IMR-90 (cell line): ENCODE results near the gene USH2A. TPM values are rescaled to one million over a fixed set of nuclear protein-coding genes. Genes with fewer than 3 reads are reported as not detected.

Experiments
- ATAC-seq: fragments of 200-7000 bp; cut with Tn5 transposase; 2 replicates; pipeline ENCODE4 v1.9.1; 2020; ENCODE audit warnings: low read depth, mild to moderate bottlenecking, moderate library complexity
- BruUV-seq: library from RNA; stranded (reverse); fragments of 400-500 nt; replicated peaks from 2 replicates; lab custom pipeline; 2021; lab: Mats Ljungman, UMichigan
- CTCF ChIA-PET: fragments of 300-600 bp; formaldehyde crosslinking; extraction: SDS; loops from one replicate; lab custom pipeline; 2021; ENCODE audit warnings: antibody characterized with exemption; lab: Yijun Ruan, JAX
- POLR2A ChIA-PET: fragments of 300-600 bp; sonication (Branson Sonifier 250); formaldehyde crosslinking; loops from one replicate; lab custom pipeline; 2022; ENCODE audit warnings: antibody characterized with exemption; ENCODE audit not compliant: unreplicated experiment; lab: Charles Lee
- DNase-seq: peaks from one replicate; pipeline ENCODE4 v3.0.0; 2013
- H2AFZ ChIP-seq: replicated peaks from 2 replicates; pipeline ENCODE3; 2013; ENCODE audit warnings: low read length, mild to moderate bottlenecking; ENCODE audit not compliant: poor library complexity
- H2AK5ac ChIP-seq: 2 replicates; pipeline ENCODE4 v1.6.1; 2013; ENCODE audit warnings: low read depth, low read length, inconsistent platforms
- H2AK9ac ChIP-seq: replicated peaks from 2 replicates; pipeline ENCODE3; 2013; ENCODE audit warnings: mild to moderate bottlenecking, low read depth, low read length, moderate library complexity; ENCODE audit not compliant: poor library complexity
- H2BK120ac ChIP-seq: 2 replicates; pipeline ENCODE4 v1.6.1; 2013; ENCODE audit warnings: low read depth, low read length, inconsistent platforms
- H2BK15ac ChIP-seq: 3 replicates; pipeline ENCODE4 v1.6.1; 2013; ENCODE audit warnings: low read depth, low read length, inconsistent platforms
- H2BK20ac ChIP-seq: 2 replicates; pipeline ENCODE4 v1.6.1; 2013; ENCODE audit warnings: low read depth, mild to moderate bottlenecking, inconsistent platforms, low read length, moderate library complexity
- H2BK5ac ChIP-seq: 2 replicates; pipeline ENCODE4 v1.6.1; 2013; ENCODE audit warnings: mild to moderate bottlenecking, low read depth, low read length, inconsistent platforms; ENCODE audit not compliant: poor library complexity, severe bottlenecking
- H3K14ac ChIP-seq: replicated peaks from 2 replicates; pipeline ENCODE4 v1.6.1; 2013; ENCODE audit warnings: low read depth, low read length, inconsistent platforms
- H3K18ac ChIP-seq: 2 replicates; pipeline ENCODE4 v1.6.1; 2013; ENCODE audit warnings: low read depth, low read length, control low read depth
- H3K23ac ChIP-seq: 2 replicates; pipeline ENCODE4 v1.6.1; 2013; ENCODE audit warnings: low read depth, low read length, inconsistent platforms
- H3K27ac ChIP-seq: 2 replicates; pipeline ENCODE4 v1.5.1; 2013; ENCODE audit warnings: mild to moderate bottlenecking, control low read depth, low read length; ENCODE audit not compliant: insufficient read depth
- H3K27me3 ChIP-seq: 2 replicates; pipeline ENCODE4 v1.6.1; 2013; ENCODE audit warnings: low read length; ENCODE audit not compliant: control insufficient read depth, insufficient read depth
- H3K36me3 ChIP-seq: 2 replicates; pipeline ENCODE4 v1.6.1; 2013; ENCODE audit warnings: low read length, mixed read lengths; ENCODE audit not compliant: control insufficient read depth, insufficient read depth
- H3K4ac ChIP-seq: 2 replicates; pipeline ENCODE4 v1.6.1; 2013; ENCODE audit warnings: low read depth, low read length, inconsistent platforms
- H3K4me1 ChIP-seq: 2 replicates; pipeline ENCODE4 v1.6.1; 2013; ENCODE audit warnings: low read length, mixed read lengths; ENCODE audit not compliant: control insufficient read depth, insufficient read depth
- H3K4me2 ChIP-seq: 2 replicates; pipeline ENCODE4 v1.6.1; 2013; ENCODE audit warnings: low read depth, mild to moderate bottlenecking, control low read depth, low read length, moderate library complexity
- H3K4me3 ChIP-seq: 2 replicates; pipeline ENCODE4 v1.5.1; 2013; ENCODE audit warnings: low read depth, mild to moderate bottlenecking, control low read depth, low read length, moderate library complexity; ENCODE audit not compliant: insufficient read depth
- H3K56ac ChIP-seq: 2 replicates; pipeline ENCODE4 v1.6.1; 2013; ENCODE audit warnings: low read length, inconsistent platforms; ENCODE audit not compliant: insufficient read depth; ENCODE audit errors: extremely low read depth
- H3K79me1 ChIP-seq, 2 experiments: 2 replicates each; pipeline ENCODE4 v1.6.1; 2013; ENCODE audit warnings: low read length in 2 of 2, inconsistent platforms in 1 of 2, low read depth in 1 of 2
- H3K9ac ChIP-seq: 2 replicates; pipeline ENCODE4 v1.6.1; 2013; ENCODE audit warnings: low read depth, low read length, control low read depth
- H3K9me1 ChIP-seq: 2 replicates; pipeline ENCODE4 v1.6.1; 2013; ENCODE audit warnings: low read length, inconsistent platforms; ENCODE audit not compliant: insufficient read depth
- H3K9me3 ChIP-seq: 2 replicates; pipeline ENCODE4 v1.6.1; 2013; ENCODE audit warnings: low read length; ENCODE audit not compliant: control insufficient read depth, insufficient read depth
- H4K20me1 ChIP-seq: 2 replicates; pipeline ENCODE4 v1.6.1; 2013; ENCODE audit warnings: low read length, inconsistent platforms; ENCODE audit not compliant: insufficient read depth
- H4K5ac ChIP-seq: 2 replicates; pipeline ENCODE4 v1.6.1; 2013; ENCODE audit warnings: mild to moderate bottlenecking, low read depth, low read length, control low read depth
- H4K8ac ChIP-seq, 2 experiments: 2 replicates each; pipeline ENCODE4 v1.6.1; 2013; ENCODE audit warnings: low read depth in 2 of 2, low read length in 2 of 2, control low read depth in 1 of 2, inconsistent platforms in 1 of 2
- H4K91ac ChIP-seq: 2 replicates; pipeline ENCODE4 v1.6.1; 2013; ENCODE audit warnings: low read depth, low read length, inconsistent platforms; ENCODE audit not compliant: insufficient read depth
- CEBPB ChIP-seq: IDR thresholded peaks from 2 replicates; pipeline ENCODE4 v1.6.1; 2012; ENCODE audit warnings: low read depth, low read length, improper control_type of control experiment
- CTCF ChIP-seq: conservative IDR thresholded peaks from 2 replicates; pipeline ENCODE4 v1.5.1; 2012; ENCODE audit warnings: mild to moderate bottlenecking, low read depth, low read length, improper control_type of control experiment
- NFE2L2 ChIP-seq: fragments of 150-350 bp; IDR thresholded peaks from 2 replicates; pipeline ENCODE4 v1.6.1; 2016; ENCODE audit warnings: low read depth, mild to moderate bottlenecking, low read length
- WGBS, 2 experiments: methylation state at CpG; one replicate each; pipeline versions ENCODE4 v1.1.5 to v1.1.7; 2013; ENCODE audit warnings: missing lambda C conversion rate in 2 of 2; ENCODE audit not compliant: insufficient read length in 1 of 2; ENCODE audit errors: extremely low coverage in 2 of 2; 5-methylcytosine and 5-hydroxymethylcytosine counted together
- dilution Hi-C: fragments of 300-500 bp; cut with HindIII; formaldehyde crosslinking; loops from one replicate; pipeline ENCODE4 v1.14.3; 2018; ENCODE audit warnings: low sequenced_read_pairs; ENCODE audit not compliant: unreplicated experiment
- in situ Hi-C: fragments of 300-500 bp; cut with MboI; formaldehyde crosslinking; loops from 3 replicates; pipeline ENCODE4 v1.14.3; 2019; ENCODE audit warnings: low sequenced_read_pairs, inconsistent platforms, mixed read lengths
- intact Hi-C: fragments of 100-400 bp; cut with micrococcal nuclease; formaldehyde crosslinking; loops from 2 replicates; pipeline ENCODE4 v1.10.0; 2022
- polyA plus RNA-seq, 3 experiments: library from polyadenylated mRNA; depleted of rRNA; stranded (reverse); fragments of >200 nt; gene quantifications; 2 replicates each; pipeline ENCODE4 v1.2.3, GENCODE V29; 2012; ENCODE audit warnings: low replicate concordance in 1 of 3
- total RNA-seq: library from RNA; depleted of rRNA; stranded (reverse); fragments of >200 nt; gene quantifications from 2 replicates; pipeline ENCODE4 v1.2.3, GENCODE V29; 2012

The USH2A gene
- total and polyA plus RNA-seq, 2 of the 4 experiments (the other 2 are of a cell fraction) = under 0.01 to 0.02 TPM

DNA sequence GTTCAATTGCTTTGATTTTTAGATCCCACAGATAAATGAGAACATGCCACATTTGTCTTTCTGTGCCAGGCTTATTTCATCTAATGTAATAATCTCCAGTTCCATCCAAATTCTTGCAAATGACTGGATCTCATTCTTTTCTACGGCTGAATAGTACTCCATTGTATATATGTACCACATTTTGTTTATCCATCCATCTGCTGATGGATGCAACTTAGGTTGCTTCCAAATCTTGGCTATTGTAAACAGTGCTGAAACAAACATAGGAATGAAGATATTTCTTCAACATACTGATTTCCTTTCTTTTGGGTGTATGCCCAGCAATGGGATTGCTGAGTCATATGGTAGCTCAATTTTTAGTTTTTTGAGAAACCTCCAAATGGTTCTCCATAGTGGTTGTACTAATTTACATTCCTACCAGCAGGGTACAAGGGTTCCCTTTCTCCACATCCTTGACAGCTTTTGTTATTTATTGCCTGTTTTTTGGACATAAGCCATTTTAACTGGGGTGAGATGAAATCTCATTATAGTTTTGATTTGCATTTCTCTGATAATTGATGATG lies 511.8 kb downstream of the USH2A start:
- ChIA-PET POLR2A (no interaction called here), CTCF (no interaction called here)
- Histone ChIP-seq H2BK5ac (no peak overlapping the region), H2BK20ac (no peak overlapping the region), H3K14ac (no peak overlapping the region), H3K56ac (no peak overlapping the region), H2AK5ac (no peak overlapping the region), H3K9ac (no peak overlapping the region), H3K79me1 (no peaks in the 10 kb centered on the region), H4K5ac (no peak overlapping the region), H3K9me3 (no peaks in the 10 kb centered on the region), H3K4me3 (no peak overlapping the region), H3K18ac (no peak overlapping the region), H3K36me3 (no peaks in the 10 kb centered on the region), H4K20me1 (no peaks in the 10 kb centered on the region), H3K4me2 (no peak overlapping the region), H3K23ac (no peak overlapping the region), H3K4me1 (no peaks in the 10 kb centered on the region), H4K91ac (no peak overlapping the region), H2BK120ac (no peak overlapping the region), H3K4ac (no peak overlapping the region), H3K27ac (no peak overlapping the region), H2AK9ac (no peak overlapping the region), H4K8ac (no peak overlapping the region), H3K9me1 (no peaks in the 10 kb centered on the region), H2BK15ac (no peak overlapping the region), H3K27me3 (no peaks in the 10 kb centered on the region), H2AFZ (no peak overlapping the region)
- in situ Hi-C loops (no loop called here), intact Hi-C loops (no loop called here), dilution Hi-C loops (no loop called here)
- peak; percentile 52 for DNase-seq
- BruUV-seq = no TSS peak
- TF ChIP-seq CEBPB (no peak), NFE2L2 (peak; percentile 41), CTCF (peak; percentile 18; the same call in 1 of the 2 replicates)
- ATAC-seq = no peak
- no CpG with 5 or more reads among the region's 1 CpG for WGBS, 2 experiments
